Stimulated activated CD8-positive, alpha-beta memory T cell treated with anti-CD3 and anti-CD28 coated beads, Interleukin-2, amount 100 ng/mL, for 48 hours (primary cell): Measurements from ENCODE around the gene TEAD1.

Experiments used
- DNase-seq, 2 donors: peaks; one replicate each; pipeline ENCODE4 v3.0.0-alpha.2; 2020; ENCODE audit warnings: low read depth in 2 of 2

Gene TEAD1

GRCh38 chr11:12938590-12939247, 264.5 kb downstream of the TEAD1 start:
- no peak for DNase-seq

- no peak for DNase-seq
Measured at GRCh38 chr11:12941671-12942070, 267.4 kb downstream of the TEAD1 start.

- no peak for DNase-seq
Measured at GRCh38 chr11:12942157-12942556, 267.9 kb downstream of the TEAD1 start.

GRCh38 chr11:12943311-12943710, 269.1 kb downstream of the TEAD1 start:
- no peak for DNase-seq

GRCh38 chr11:12944889-12945288, 270.7 kb downstream of the TEAD1 start:
- DNase-seq = no peak

GRCh38 chr11:12949453-12949852, 275.2 kb downstream of the TEAD1 start:
- no peak for DNase-seq

GRCh38 chr11:12950670-12951069, 276.4 kb downstream of the TEAD1 start:
- DNase-seq = no peak

- DNase-seq = no peak
Measured at GRCh38 chr11:12951376-12951775, 277.2 kb downstream of the TEAD1 start.

GRCh38 chr11:12952094-12952493, 277.9 kb downstream of the TEAD1 start:
- DNase-seq = no peak

- no peak for DNase-seq
Measured at GRCh38 chr11:12958986-12959385, 284.8 kb downstream of the TEAD1 start.

- DNase-seq = no peak
Measured at GRCh38 chr11:12961615-12962014, 287.4 kb downstream of the TEAD1 start.

GRCh38 chr11:12962306-12962705, 288.1 kb downstream of the TEAD1 start:
- DNase-seq = no peak

GRCh38 chr11:12963051-12963450, 288.8 kb downstream of the TEAD1 start:
- DNase-seq = no peak

- DNase-seq = peak; percentile 16 to 45
Measured at GRCh38 chr11:12963792-12964536, 289.7 kb downstream of the TEAD1 start.

- no peak for DNase-seq
Measured at GRCh38 chr11:12964650-12965049, 290.4 kb downstream of the TEAD1 start.

GRCh38 chr11:12966002-12966401, 291.8 kb downstream of the TEAD1 start:
- DNase-seq = no peak

- DNase-seq = no peak
Measured at GRCh38 chr11:12968101-12968500, 293.9 kb downstream of the TEAD1 start.

- DNase-seq = no peak
Measured at GRCh38 chr11:12968826-12969225, 294.6 kb downstream of the TEAD1 start.

GRCh38 chr11:12971955-12972354, 297.7 kb downstream of the TEAD1 start:
- no peak for DNase-seq

- DNase-seq = no peak
Measured at GRCh38 chr11:12973528-12974181, 299.4 kb downstream of the TEAD1 start.

GRCh38 chr11:12975195-12975594, 301.0 kb downstream of the TEAD1 start:
- no peak for DNase-seq

- no peak for DNase-seq
Measured at GRCh38 chr11:12979928-12980689, 305.9 kb downstream of the TEAD1 start.
